HepG2 (cell line): ENCODE results near the gene GLIS1.

ENCODE experiments used
- ESRRA ChIP-seq: sonication (generic); formaldehyde crosslinking; IDR thresholded peaks from 2 replicates; pipeline ENCODE4 v1.5.1; 2020; ENCODE audit warnings: mild to moderate bottlenecking, low read depth, missing genetic modification reagents
- FOXK2 ChIP-seq: fragments of 450-650 bp; IDR thresholded peaks from 2 replicates; pipeline ENCODE4 v1.6.1; 2016
- POLR2A ChIP-seq, 2 experiments: IDR thresholded peaks; 2 replicates each; pipeline ENCODE4 v1.6.1; 2011; ENCODE audit warnings: low read depth in 2 of 2, low read length in 2 of 2, mild to moderate bottlenecking in 1 of 2, moderate library complexity in 1 of 2; ENCODE audit not compliant: insufficient read depth in 1 of 2
- SP1 ChIP-seq, 2 experiments: fragments of 450-650 bp in 1 of 2; sonication (generic) in 1 of 2; formaldehyde crosslinking in 1 of 2; IDR thresholded peaks; 2 replicates each; pipeline versions ENCODE4 v1.4.0 to v1.6.1; 2016 to 2020; ENCODE audit warnings: missing genetic modification reagents in 1 of 2
- ZFP1 ChIP-seq: IDR thresholded peaks from 2 replicates; pipeline ENCODE4 v1.6.1; 2016
- TF ChIP-seq, protein P1 (sequence below): sonication (generic); formaldehyde crosslinking; IDR thresholded peaks from 2 replicates; pipeline ENCODE4 v1.5.0; 2020; ENCODE audit warnings: mild to moderate bottlenecking, low read depth, missing genetic modification reagents, borderline replicate concordance

DNA sequence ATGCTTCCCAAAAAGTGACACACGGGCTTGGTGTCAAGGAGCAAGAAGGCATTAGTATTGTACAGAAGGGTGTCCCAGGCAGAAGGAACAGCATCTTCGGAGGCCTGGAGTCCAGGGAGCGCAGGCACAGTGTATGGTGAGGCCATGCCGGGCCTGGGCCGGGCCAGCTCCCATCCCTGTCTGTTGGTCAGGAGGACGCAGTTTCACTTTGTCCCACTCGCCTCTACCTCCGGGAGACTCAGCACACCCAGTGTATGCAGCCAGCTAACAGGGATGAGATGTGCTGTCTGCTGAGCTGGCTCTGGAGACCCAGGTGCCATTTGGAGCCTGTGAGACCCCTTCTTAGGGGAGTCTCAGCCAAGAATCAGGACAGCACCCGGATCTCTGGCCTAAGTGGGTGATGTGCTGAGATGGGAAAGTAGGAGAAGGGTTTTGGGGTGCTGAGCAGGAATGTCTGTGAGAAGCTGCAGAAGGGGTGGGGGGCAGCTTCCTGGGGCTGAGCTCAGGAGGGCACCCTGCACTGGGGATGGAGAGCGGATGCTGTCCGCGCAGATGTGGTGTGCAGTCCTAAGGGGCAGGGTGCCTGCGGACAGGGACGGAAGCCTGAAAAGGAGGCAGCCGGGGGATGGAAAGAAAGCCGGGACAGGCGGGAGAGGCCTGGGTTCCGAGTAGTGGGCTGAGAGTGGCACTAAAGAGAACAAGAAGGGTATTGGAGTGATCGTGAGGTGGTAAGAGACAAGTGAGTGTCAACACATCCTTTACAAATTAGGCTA is 254.1 kb downstream of the GLIS1 start:
- TF ChIP-seq ESRRA (CRISPR knock-in tag) = no peak
- no peak for TF ChIP-seq SP1 (IDR thresholded peaks at IDR 0.05)
- TF ChIP-seq SP1 (CRISPR knock-in tag; IDR thresholded peaks at IDR 0.05) = no peak
- TF ChIP-seq POLR2A (IDR thresholded peaks at IDR 0.05; ENCODE audit: insufficient read depth in 1 of 2, low read depth in 2 of 2, low read length in 2 of 2) = no peak
- TF ChIP-seq, protein P1, sequence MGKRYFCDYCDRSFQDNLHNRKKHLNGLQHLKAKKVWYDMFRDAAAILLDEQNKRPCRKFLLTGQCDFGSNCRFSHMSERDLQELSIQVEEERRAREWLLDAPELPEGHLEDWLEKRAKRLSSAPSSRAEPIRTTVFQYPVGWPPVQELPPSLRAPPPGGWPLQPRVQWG (CRISPR knock-in tag) = no peak
- no peak for TF ChIP-seq FOXK2
- no peak for TF ChIP-seq ZFP1 (CRISPR knock-in tag)
